Measurements from ENCODE around the gene RASD1.
"Not testable (repeated sequence)": the region's sequence is repeated elsewhere in the genome, so short reads cannot be mapped to it uniquely, and the experiment has no call there.

The RASD1 gene

GRCh38 chr17:17495536-17496188 is 533 bp downstream of the RASD1 start:
- DNase-seq, result no peak

- DNase-seq, result no peak
Observed at GRCh38 chr17:17494870-17495535, 1.2 kb downstream of the RASD1 start.

- DNase-seq, result no peak
Observed at GRCh38 chr17:17494499-17494869, 1.7 kb downstream of the RASD1 start.

- DNase-seq, result no peak
Observed at GRCh38 chr17:17493986-17494466, 2.2 kb downstream of the RASD1 start.

- no peak for DNase-seq
Observed at GRCh38 chr17:17493249-17493985, 2.8 kb downstream of the RASD1 start.

GRCh38 chr17:17492571-17492970 is 3.6 kb downstream of the RASD1 start:
- no peak for DNase-seq

- DNase-seq, result no peak
Observed at GRCh38 chr17:17492085-17492484, 4.1 kb downstream of the RASD1 start.

GRCh38 chr17:17491546-17491988 is 4.6 kb downstream of the RASD1 start:
- DNase-seq, result no peak

GRCh38 chr17:17491031-17491471 is 5.1 kb downstream of the RASD1 start:
- DNase-seq, result no peak

GRCh38 chr17:17487998-17488397 is 8.2 kb downstream of the RASD1 start:
- no peak for DNase-seq

GRCh38 chr17:17486416-17486815 is 9.8 kb downstream of the RASD1 start:
- DNase-seq, result not testable (repeated sequence)

GRCh38 chr17:17485420-17485819 is 10.8 kb downstream of the RASD1 start:
- no peak for DNase-seq

GRCh38 chr17:17484451-17484899 is 11.7 kb downstream of the RASD1 start:
- DNase-seq, result no peak

GRCh38 chr17:17481860-17482259 is 14.3 kb downstream of the RASD1 start:
- DNase-seq, result no peak

- no peak for DNase-seq
Observed at GRCh38 chr17:17480593-17481148, 15.5 kb downstream of the RASD1 start.

- DNase-seq, result no peak
Observed at GRCh38 chr17:17479209-17479608, 17.0 kb downstream of the RASD1 start.

GRCh38 chr17:17476865-17477467 is 19.2 kb downstream of the RASD1 start, which contains the start of gene MED9:
Gene MED9, plus strand, starts transcription at chr17:17477000. Its CDS starts 42 bp downstream, at chr17:17477042.
- peak; percentile 97 for DNase-seq

GRCh38 chr17:17474341-17474740 is 21.9 kb downstream of the RASD1 start:
- DNase-seq, result no peak

GRCh38 chr17:17472333-17472920 is 23.8 kb downstream of the RASD1 start:
- DNase-seq, result no peak

GRCh38 chr17:17469996-17470395 is 26.2 kb downstream of the RASD1 start:
- DNase-seq, result no peak

- DNase-seq, result no peak
Observed at GRCh38 chr17:17469358-17469757, 26.8 kb downstream of the RASD1 start.

All from activated CD8-positive, alpha-beta memory T cell treated with anti-CD3 and anti-CD28 coated beads, Interleukin-2, amount 50 U/mL, for 4 hours (primary cell).